SKM-1 treated with dmso at 0.1 percent for 144 hours (cell line): ENCODE data around the gene CACNA1B.
A peak's percentile ranks its signal among the peaks of the same experiment; 100 is the strongest.
"Not testable (repeated sequence)": the region's sequence is repeated elsewhere in the genome, so short reads cannot be mapped to it uniquely, and the experiment has no call there.

Experiments
- DNase-seq: peaks from one replicate; lab custom pipeline; 2025; ENCODE audit not compliant: unreplicated experiment; lab: John Stamatoyannopoulos, UW

The CACNA1B gene

DNA sequence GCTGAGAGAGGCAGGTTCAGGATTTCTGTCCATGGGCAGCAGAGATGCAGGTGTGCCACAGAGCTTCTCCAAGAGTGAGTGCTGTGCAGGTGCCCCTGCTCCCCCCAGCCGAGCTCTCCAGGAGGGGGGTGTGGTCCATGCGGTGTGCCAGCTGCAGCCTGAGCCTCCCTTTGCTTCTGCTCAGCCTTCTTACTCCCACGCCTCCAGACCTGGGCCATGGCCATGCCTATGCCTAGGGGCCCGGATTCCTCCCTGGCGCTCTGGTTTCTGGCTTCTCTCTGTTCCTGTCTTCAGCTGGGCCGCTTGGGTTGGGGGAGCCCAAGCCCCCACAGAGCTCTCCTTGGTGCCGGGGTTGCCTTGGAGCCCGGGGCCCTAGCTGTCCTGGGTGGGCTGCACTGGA, 133.3 kb downstream of the CACNA1B start:
- no peak for DNase-seq

DNA sequence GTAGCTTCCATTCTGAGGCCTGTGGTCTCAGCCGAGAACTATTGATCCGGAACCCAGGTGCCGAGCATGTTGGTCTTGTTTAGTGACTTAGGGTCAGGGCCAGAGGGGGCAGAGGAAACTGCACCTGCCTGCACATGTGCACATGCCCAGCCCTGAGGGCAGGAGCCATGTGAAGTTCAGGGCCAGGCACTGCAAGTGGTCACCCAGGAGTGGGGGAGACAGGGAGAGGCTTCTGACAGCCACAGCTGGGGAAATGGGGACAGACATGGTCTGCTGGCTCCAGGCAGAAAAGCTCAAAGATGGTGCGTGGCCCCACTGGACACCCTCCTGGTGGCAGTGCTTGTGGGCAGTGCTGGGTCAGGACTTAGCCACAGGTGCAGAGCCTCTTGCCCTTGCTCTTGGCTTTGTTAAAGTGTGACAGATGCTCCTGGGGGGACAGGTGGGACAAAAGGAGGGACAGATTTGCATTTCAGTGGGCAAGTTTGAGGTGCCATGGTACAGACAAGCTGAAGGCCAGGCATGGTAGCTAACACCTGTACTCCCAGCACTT, 134.4 kb downstream of the CACNA1B start:
- no peak for DNase-seq

DNA sequence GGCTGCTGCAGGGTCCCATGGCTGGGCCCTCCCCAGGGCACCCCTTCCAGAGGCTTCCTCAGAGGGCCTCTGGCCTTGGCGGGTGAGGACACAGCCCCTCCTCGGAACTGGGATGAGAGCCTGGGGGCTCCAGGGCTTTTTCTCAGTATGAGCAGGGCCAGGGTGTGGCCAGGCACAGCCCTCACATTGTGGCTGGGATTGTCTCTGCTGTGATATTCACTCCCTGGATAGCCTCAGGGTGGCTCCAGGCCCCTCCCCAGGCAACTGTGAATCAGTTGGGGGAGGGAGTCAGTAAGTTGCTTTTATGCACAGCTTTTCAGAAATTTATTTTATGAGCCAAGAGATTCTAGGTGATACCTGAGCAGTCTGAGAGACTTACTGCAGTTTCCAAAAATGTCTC, 135.7 kb downstream of the CACNA1B start:
- DNase-seq, result no peak

DNA sequence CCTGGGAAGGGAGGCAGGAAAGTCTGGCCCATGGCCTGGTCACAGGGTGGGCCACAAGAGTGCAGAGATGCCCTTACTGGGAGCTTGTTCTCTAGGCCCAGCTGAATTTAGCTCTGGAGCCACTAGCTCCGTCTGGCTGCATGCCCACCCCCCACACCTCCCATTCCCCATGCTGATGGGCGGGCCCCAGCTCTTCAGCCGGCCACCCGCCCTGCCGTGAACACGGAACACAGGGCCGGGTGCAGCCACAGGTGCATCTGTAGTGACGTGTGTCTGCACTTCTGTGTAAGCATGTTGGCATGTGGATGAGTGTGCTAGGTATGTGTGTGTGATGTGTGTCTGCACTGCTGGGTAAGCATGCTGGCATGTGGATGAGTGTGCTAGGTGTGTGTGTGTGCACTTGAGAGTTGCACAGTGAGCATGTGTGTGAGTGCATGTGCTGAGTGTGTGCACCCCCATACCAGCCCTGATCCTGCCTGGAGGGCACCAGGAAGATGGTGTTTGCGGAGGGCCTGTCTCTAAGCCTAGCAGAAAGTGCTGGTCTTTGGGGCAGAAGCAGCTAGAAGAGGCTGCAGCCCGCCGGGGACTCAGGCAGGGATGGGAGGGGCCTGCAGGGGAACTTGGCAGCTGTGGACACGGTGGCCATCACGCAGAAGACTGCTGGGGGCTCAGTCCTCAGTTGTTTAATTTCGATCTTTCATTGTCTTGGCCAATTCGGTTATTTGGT, 136.4 kb downstream of the CACNA1B start:
- DNase-seq, result no peak

DNA sequence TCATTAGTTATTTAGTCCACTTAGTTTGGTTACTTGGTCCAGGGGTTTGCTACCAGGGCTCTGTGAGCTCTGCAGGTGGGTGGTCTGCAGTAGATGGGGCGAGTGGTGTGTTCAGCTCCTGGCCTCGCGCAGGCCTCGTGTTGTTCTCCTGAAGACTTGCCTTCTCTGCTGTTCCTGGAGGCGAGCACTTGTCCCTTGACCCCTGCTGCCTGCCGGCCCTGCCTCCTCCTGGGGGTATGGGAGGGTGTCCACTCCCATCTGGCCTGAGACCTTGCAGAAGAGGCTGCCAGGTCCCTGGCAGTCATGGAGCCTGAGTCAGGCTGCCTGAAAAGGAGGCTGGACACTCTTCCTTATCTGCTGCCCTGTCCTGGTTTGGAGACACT, 137.0 kb downstream of the CACNA1B start:
- DNase-seq, result no peak

DNA sequence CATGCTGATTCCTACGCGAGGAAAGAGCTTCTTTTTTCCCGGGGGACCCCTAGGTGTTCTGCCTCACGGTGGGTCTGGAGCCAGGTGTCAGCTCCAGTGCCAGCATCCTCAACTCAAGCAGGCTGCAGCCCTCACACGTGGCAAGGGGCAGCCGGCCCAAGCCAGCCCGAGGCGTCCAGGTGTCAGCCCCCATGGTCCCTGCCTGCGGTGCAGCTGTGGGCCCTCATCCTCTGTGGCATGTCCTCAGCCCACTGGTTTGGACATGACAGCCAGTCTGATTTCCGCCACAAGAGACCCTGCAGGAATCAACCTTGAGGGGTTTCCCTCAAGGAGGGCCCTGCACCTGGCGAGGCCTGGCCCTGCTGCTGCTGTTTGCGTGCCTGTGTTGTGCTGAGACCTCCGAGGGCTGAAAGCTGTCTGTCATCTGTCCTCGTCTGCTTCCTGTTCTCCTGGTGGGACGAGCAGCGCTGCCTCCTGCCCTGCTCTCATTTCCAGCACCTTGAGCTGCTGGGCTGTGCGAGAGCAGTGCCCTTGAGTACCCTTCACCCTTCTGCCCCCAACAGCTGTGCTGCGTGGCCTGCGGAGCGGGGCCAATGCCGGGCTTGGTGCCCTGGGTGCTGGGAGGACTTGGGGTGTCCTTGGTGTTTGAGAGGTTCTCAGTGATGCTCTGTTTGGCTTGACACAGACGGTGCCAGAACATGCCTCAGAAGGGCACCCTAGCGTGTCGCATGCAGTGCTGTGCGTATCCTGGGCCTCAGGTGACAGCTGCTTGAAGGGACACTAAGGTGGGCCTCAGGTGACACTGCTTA, 137.6 kb downstream of the CACNA1B start:
- no peak for DNase-seq

DNA sequence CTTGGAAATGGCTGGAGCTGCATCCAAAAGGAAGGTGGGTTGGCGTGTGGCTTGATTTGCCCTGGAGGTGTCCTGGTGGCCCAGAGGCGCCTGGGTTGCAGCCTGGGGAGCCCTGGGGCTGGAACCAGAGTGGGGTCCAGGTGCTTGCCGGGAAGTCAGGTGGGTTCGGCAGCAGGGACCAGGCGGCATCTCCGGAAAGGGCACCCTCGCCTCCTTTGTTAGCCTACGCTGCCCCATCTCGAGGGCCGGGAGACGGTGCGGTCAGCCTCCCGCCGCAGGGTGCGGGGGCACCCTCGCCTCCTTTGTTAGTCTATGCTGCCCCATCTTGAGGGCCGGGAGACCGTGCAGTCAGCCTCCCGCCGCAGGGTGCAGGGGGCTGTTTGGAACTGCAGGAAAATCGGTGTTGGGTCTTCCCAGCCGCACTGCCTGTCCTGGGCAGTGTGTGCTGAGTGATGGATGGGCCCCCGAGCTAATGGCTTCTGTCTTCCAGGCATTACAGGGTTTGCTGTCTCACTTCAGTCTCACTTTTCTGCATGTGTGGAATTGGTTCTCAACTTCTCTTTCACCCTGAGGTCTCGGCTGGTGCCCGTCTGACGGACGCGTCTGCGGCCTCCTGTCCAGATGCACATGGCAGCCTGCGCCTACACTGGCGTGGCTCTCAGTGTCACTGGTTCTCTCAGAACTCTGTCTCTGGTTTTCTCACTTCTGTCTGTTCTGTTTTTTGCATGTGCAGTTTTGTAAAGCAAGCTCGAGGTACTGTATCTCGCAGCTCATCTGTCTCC, 139.0 kb downstream of the CACNA1B start:
- DNase-seq, result no peak

DNA sequence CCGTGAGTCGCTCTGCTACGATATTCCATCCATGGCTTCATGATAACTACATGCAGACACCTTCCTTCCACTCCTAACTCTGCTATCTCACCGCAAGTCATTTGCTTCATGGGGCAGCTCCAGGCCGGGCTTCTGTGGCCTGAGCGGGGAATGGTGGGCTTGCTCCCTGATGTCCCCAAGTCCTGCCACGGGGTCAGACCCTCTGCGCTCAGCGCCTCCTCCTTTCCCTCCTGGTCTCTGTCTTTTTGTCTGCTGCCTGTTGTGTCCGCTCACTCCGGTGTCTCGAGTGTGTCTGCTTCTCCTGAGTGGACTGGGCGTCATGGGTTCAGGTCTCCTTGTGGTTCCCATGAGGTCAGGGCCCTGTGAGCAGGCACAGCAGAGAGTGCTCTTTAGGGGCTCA, 139.6 kb downstream of the CACNA1B start:
- no peak for DNase-seq

DNA sequence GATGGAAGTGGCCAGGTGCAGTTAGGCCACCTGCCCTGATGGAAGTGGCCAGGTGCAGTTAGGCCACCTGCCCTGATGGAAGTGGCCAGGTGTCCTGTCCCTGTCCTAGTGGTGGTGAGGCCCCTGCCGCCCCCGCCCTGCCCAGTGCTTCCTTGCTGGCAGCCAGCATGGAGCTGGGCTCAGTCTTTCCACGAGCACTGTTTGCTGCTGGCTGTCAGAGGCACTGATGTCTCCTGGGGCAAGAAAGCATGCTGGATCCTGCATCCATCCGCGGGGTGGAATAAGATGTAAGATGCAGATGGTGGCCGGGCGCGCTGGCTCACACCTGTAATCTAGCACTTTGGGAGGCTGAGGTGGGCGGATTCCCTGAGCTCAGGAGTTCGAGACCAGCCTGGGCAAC, 141.9 kb downstream of the CACNA1B start:
- not testable (repeated sequence) for DNase-seq

DNA sequence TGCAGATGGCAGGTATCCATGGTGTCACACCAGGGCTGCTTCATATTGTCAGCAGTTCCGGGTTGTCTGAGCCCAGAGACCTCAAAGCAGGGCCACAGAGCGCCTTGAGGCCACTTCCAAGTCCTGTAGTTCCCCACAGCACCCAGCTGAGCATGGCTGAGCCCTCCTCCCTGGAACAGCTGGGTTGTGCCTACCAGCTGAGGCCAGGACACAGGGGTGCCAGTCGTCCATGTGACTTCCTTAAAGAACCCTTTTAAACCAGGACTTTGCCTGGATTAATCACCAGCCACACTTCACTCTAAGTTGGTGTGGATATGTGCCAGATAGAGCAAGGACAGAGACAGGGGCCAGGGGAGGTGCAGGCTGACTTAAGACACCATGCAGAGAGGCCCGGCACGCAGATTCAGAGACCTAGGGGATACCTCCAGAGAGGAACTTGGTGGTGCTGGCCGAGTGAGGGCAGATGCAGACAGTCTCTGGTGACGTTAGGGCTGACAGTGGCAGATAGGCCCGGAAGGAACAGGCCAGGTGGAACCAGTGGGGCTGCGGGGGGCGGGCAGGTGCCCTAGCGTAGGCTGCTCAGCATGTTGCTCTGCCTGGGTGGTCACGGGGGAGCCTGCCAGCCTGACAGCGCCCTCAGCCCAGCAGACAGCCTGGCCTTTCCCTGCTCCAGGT, 142.7 kb downstream of the CACNA1B start:
- no peak for DNase-seq

DNA sequence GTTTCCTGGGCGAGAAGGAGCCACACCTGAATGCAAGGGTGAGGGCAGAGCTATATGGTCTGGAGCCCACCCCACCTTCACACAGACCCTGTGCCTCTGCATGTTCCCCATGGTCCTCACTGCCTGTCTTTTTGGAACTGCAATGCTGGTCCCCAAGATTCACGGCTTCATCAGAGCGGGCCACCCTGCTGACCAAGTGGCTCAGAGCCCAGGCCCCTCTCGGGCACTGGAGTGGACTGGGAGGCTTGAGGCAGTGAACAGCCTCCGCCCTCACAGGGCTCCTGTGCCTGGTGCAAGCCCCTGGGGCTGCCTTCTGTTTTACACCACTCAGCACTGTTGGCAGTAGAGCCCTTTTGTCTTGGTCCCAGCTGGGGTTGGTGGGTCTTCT, 143.2 kb downstream of the CACNA1B start:
- DNase-seq, result no peak

DNA sequence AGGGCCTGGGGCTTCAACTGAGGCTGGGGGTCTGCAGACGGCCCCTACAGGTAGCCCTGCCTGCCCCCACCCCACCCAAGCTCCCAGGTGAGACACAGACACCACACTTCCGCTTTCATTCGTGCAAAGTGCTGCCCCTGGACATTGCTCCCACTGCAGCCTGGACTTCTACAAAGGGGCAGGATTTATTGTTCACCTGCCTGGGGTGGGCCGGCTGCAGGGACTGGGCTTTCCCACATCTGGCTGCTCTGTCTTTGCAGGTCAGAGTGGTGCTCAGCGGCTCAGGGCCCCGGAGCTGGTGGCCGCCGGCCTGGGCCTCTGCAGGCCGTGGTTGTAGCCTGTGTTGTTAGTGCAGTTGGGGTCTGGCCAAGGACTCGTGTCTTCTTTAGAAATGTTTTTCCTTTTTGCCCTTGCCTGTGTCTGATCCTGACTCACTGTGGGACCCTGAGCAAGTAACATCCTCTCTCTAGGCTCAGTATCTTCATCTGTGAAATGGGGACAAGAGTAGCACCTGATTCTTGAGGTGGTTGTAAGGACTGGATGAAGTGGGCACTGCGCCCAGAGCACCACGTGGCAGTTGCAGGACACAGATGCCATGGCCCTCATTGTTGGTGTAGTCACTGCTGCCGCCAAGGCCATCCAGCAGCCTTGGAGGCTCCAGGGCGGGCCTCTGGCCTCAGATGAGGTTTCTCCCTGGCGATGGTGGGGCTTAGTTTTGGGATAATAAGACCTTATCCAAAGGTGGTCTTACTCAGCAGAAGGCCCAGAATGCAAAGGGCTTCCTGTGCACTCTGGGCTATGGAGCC, 143.9 kb downstream of the CACNA1B start:
- no peak for DNase-seq

DNA sequence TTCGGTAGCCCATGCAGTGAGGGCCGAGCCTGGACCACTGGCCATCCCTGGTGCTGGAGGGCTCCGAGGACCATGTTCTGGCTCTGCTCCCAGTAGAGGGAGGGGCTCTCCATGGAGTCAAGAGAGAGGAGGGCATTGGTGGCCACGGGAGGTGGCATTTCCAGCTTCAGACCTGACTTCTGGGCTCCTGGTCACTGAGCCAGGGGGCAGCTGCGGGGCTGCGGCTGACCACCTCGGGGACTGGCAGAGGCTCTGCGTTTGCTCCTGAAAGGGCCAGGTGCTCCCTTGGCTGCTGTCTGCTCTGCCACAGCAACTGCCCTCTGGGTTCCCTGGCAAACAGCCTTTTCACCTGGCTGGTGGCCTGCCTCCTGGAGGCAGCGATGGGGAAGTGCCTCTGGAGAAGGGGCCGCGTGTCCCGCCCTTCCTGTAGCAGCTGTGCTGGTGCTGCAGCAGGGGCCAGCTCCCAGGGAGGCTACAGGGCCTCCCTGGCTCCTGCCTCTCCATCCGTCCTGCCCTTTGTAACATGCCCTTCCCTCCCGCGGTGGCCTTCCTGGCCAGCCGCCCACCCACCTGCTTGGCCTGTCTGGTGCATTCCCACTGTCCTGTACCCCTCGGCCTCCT, 144.6 kb downstream of the CACNA1B start:
- DNase-seq, result peak; percentile 62

DNA sequence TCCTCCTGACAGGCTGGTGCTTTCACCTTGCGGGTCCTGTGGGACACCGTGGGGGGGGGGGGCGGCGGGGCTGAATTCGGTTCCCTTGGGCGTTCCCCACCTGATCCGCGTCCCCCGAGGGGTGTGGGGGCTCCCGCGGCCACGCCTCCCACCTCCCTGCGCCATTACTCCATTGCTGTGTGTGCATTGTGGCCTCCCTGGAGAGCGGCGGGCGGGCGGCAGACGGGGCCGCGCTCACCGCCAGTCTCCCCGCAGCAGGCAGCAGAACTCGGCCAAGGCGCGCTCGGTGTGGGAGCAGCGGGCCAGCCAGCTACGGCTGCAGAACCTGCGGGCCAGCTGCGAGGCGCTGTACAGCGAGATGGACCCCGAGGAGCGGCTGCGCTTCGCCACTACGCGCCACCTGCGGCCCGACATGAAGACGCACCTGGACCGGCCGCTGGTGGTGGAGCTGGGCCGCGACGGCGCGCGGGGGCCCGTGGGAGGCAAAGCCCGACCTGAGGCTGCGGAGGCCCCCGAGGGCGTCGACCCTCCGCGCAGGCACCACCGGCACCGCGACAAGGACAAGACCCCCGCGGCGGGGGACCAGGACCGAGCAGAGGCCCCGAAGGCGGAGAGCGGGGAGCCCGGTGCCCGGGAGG, 145.3 kb downstream of the CACNA1B start:
- DNase-seq, result peak; percentile 2

DNA sequence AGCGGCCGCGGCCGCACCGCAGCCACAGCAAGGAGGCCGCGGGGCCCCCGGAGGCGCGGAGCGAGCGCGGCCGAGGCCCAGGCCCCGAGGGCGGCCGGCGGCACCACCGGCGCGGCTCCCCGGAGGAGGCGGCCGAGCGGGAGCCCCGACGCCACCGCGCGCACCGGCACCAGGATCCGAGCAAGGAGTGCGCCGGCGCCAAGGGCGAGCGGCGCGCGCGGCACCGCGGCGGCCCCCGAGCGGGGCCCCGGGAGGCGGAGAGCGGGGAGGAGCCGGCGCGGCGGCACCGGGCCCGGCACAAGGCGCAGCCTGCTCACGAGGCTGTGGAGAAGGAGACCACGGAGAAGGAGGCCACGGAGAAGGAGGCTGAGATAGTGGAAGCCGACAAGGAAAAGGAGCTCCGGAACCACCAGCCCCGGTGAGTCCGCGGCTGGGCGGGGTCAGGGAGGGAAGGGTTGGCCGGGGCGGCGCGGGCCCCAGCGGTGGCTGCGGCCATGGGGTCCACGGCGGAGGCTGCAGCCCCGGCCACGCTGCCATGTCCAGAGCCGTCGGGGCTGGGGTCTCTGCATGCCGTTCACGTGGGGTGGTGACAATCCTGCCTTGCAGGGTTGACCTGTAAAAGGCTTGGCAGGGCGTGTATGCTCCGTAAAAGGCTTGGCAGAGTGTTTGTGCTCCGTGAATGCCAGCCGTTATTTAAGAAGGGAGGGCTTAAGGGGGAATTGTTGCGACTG, 146.0 kb downstream of the CACNA1B start:
- peak; percentile 4 for DNase-seq

DNA sequence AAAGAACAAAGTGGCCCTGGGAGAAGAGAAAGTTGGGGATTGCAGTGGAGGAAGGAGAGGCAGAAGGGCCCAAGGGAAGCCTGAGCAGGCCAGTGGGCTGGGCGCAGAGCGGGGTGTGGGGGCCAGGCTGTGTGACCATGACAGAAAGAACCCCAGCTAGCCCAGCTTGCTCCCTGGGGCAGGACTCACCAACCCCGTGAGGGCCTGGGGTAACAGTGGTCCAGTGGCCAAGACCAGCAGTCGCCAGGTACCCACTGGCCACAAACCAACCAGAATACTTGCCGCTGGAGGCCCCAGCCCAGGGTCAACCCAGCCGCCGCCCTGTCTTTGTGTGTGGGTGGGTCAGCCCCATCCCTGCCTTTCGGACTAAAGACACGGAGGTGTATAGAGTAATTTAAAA, 146.5 kb downstream of the CACNA1B start:
- no peak for DNase-seq

DNA sequence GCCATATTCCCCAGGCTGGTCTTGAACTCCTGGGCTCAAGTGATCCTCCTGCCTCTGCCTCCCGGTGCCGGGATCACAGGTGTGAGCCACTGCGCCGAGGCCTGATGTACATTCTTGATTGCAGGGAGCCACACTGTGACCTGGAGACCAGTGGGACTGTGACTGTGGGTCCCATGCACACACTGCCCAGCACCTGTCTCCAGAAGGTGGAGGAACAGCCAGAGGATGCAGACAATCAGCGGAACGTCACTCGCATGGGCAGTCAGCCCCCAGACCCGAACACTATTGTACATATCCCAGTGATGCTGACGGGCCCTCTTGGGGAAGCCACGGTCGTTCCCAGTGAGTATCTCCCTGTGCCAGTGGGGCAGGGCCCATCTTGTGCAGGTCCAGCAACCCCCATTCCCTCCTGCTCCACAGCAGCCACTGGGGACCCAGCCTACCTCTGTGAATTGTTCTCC, 147.3 kb downstream of the CACNA1B start:
- no peak for DNase-seq

DNA sequence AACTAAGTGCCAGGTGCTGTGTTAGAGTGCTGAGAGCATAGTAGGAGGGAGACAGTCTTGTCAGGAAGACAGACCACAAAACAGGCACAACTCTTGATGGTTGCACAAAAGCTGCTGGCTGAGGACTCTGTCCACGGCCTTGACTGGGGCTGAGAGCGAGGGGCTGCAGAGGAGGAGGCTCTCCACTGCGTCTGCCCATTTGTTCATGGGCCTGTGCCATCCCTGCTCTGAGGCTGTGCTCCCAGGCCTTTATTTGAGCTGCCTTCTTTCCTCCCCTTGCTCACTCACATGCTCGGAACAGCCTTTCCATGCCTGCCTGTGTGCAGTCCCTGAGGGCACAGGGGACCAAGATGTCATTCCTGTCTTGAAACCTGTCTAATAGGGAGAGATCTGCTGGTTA, 147.8 kb downstream of the CACNA1B start:
- no peak for DNase-seq
